ENCODE measurements around the gene CLTA.

CLTA gene

DNA sequence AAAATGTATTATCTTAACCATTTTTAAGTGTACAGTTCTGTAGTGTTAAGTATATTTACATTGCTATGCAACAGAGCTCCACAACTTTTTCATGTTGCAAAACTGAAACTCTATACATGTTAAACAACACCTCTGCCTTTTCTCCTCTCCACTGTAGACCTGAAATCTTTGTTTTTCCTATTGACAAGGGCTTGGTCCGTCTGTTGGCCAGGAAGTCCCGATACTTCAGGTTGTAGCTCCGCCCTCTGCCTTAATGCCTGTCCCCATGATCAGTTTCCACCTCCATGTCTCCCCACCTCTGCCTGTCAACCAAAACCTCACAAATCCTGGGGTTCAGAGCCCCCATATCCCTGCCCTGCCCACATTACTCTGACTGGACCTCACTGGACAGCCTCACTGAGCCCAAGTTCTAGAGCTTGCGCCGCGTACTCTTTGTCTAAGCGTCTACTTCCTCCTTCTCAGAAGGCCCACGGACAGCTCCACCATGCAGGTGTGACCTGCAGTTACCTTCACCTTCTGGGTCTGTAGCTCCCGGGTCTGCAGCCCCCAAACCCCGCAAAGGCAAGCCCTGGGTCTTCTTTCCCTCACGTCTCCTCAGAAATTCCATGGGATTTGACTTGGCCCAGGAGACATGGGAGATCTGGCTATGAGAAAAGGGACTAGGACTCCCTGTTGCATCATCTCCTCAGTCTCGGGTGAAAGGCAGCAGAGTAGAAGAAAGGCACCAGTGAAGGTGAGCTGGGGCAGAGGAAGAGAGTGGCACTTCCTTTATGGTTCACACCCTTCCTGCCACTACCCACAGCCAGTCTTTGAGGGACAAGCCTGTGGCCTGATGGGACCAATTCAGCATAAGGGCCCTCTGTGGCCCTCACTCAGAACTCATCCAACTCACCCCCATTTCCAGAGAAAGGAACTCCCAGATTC, 46.1 kb upstream of the CLTA start:
- no peak overlapping the region for H3K27ac ChIP-seq (ENCODE audit: low read depth, low read length)
- no peak overlapping the region for H4K8ac ChIP-seq (ENCODE audit: low read depth, low read length)
- H2AK5ac ChIP-seq (ENCODE audit: low read length), result no peak overlapping the region
- no peak for DNase-seq
- H2BK120ac ChIP-seq (ENCODE audit: low read depth, low read length), result no peak overlapping the region
- no peaks in the 10 kb centered on the region for H3K36me3 ChIP-seq (ENCODE audit: control insufficient read depth, insufficient read depth, low read length)
- no CpG with 5 or more reads among the region's 12 CpGs for WGBS (ENCODE audit: extremely low coverage, insufficient coverage, low lambda C conversion rate)
- no peaks in the 10 kb centered on the region for H3K27me3 ChIP-seq (ENCODE audit: insufficient read depth, low read length, poor library complexity)
- H4K5ac ChIP-seq (ENCODE audit: low read length), result no peak overlapping the region
- no peak overlapping the region for H3K9ac ChIP-seq (ENCODE audit: low read length)
- no peak overlapping the region for H3K4me2 ChIP-seq (ENCODE audit: low read length)
- H3K23ac ChIP-seq (ENCODE audit: low read length), result no peak overlapping the region
- H2BK15ac ChIP-seq (replicated peaks; ENCODE audit: low read depth), result no peak overlapping the region
- H3K79me1 ChIP-seq (ENCODE audit: low read length), result peaks cover 2% of the 10 kb centered on the region
- H3K4ac ChIP-seq (ENCODE audit: low read depth, low read length), result no peak overlapping the region
- H3K56ac ChIP-seq (ENCODE audit: low read length), result no peak overlapping the region
- H2BK5ac ChIP-seq (ENCODE audit: low read length), result no peak overlapping the region
- H3K18ac ChIP-seq (ENCODE audit: low read length), result no peak overlapping the region
- H3K4me1 ChIP-seq (ENCODE audit: control insufficient read depth, low read depth, low read length), result peaks cover 2% of the 10 kb centered on the region
- no peaks in the 10 kb centered on the region for H3K79me2 ChIP-seq (ENCODE audit: control insufficient read depth, insufficient read depth, low read length)
- no peak overlapping the region for H3K4me3 ChIP-seq (ENCODE audit: low read length)

DNA sequence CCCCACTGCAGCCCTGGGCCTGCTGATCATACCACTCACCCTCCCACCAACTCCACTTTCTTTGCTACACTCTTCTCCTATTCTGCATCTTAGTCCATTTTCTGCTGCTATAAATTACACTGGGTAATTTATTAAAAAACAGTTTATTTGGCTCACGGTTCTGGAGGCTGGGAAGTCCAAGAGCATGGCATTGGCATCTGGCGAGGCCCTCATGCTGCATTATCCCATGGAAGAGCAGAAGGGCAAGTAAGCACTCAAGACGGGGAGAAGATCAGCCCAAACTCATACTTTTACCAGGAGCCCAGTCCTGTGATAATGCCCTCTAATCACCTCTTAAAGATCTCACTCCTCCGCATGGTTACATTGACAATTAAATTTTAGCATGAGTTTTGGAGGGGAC, 44.8 kb upstream of the CLTA start:
- Histone ChIP-seq H2AK5ac (ENCODE audit: low read length) (no peak overlapping the region), H3K4me3 (ENCODE audit: low read length) (no peak overlapping the region), H3K4me1 (ENCODE audit: control insufficient read depth, low read depth, low read length) (peaks cover 2% of the 10 kb centered on the region), H2BK120ac (ENCODE audit: low read depth, low read length) (no peak overlapping the region), H3K79me2 (ENCODE audit: control insufficient read depth, insufficient read depth, low read length) (no peaks in the 10 kb centered on the region), H3K36me3 (ENCODE audit: control insufficient read depth, insufficient read depth, low read length) (no peaks in the 10 kb centered on the region), H3K4me2 (ENCODE audit: low read length) (no peak overlapping the region), H4K8ac (ENCODE audit: low read depth, low read length) (no peak overlapping the region), H3K23ac (ENCODE audit: low read length) (no peak overlapping the region), H3K18ac (ENCODE audit: low read length) (no peak overlapping the region), H2BK15ac (replicated peaks; ENCODE audit: low read depth) (no peak overlapping the region), H3K9ac (ENCODE audit: low read length) (no peak overlapping the region), H4K5ac (ENCODE audit: low read length) (no peak overlapping the region), H3K27me3 (ENCODE audit: insufficient read depth, low read length, poor library complexity) (no peaks in the 10 kb centered on the region), H3K79me1 (ENCODE audit: low read length) (peaks cover 2% of the 10 kb centered on the region), H3K4ac (ENCODE audit: low read depth, low read length) (no peak overlapping the region), H3K27ac (ENCODE audit: low read depth, low read length) (no peak overlapping the region), H3K56ac (ENCODE audit: low read length) (no peak overlapping the region), H2BK5ac (ENCODE audit: low read length) (no peak overlapping the region)
- WGBS (ENCODE audit: extremely low coverage, insufficient coverage, low lambda C conversion rate), result no CpG with 5 or more reads among the region's 4 CpGs
- no peak for DNase-seq

DNA sequence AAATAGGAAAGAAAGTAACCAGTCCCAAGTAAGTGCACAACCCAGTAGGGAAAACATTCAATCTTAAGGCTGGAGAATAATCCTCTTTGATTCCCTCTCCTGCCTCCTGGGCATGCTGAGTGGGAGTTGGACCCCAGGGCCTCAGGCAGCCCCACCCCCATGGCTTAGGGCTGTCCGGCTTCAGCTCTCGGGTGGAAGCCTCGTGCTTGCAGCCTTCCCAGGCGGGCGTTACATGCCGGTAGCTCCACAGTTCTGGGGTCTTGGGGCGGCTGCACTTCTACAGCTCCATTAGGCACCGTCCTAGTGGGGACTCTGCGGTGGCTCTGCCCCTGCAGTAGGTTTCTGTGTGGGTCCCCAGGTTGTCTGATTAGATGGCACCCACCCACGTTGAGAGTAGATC, 44.1 kb upstream of the CLTA start:
- Histone ChIP-seq H3K79me2 (ENCODE audit: control insufficient read depth, insufficient read depth, low read length) (no peaks in the 10 kb centered on the region), H3K56ac (ENCODE audit: low read length) (no peak overlapping the region), H2BK15ac (replicated peaks; ENCODE audit: low read depth) (no peak overlapping the region), H3K4me1 (ENCODE audit: control insufficient read depth, low read depth, low read length) (peaks cover 2% of the 10 kb centered on the region), H3K4me2 (ENCODE audit: low read length) (no peak overlapping the region), H3K23ac (ENCODE audit: low read length) (no peak overlapping the region), H3K27ac (ENCODE audit: low read depth, low read length) (no peak overlapping the region), H3K9ac (ENCODE audit: low read length) (no peak overlapping the region), H2AK5ac (ENCODE audit: low read length) (no peak overlapping the region), H2BK5ac (ENCODE audit: low read length) (no peak overlapping the region), H3K4ac (ENCODE audit: low read depth, low read length) (no peak overlapping the region), H3K79me1 (ENCODE audit: low read length) (peaks cover 2% of the 10 kb centered on the region), H3K36me3 (ENCODE audit: control insufficient read depth, insufficient read depth, low read length) (no peaks in the 10 kb centered on the region), H3K27me3 (ENCODE audit: insufficient read depth, low read length, poor library complexity) (no peaks in the 10 kb centered on the region), H2BK120ac (ENCODE audit: low read depth, low read length) (no peak overlapping the region), H3K4me3 (ENCODE audit: low read length) (no peak overlapping the region), H3K18ac (ENCODE audit: low read length) (no peak overlapping the region), H4K8ac (ENCODE audit: low read depth, low read length) (no peak overlapping the region), H4K5ac (ENCODE audit: low read length) (no peak overlapping the region)
- WGBS (ENCODE audit: extremely low coverage, insufficient coverage, low lambda C conversion rate), result no CpG with 5 or more reads among the region's 10 CpGs
- no peak for DNase-seq

DNA sequence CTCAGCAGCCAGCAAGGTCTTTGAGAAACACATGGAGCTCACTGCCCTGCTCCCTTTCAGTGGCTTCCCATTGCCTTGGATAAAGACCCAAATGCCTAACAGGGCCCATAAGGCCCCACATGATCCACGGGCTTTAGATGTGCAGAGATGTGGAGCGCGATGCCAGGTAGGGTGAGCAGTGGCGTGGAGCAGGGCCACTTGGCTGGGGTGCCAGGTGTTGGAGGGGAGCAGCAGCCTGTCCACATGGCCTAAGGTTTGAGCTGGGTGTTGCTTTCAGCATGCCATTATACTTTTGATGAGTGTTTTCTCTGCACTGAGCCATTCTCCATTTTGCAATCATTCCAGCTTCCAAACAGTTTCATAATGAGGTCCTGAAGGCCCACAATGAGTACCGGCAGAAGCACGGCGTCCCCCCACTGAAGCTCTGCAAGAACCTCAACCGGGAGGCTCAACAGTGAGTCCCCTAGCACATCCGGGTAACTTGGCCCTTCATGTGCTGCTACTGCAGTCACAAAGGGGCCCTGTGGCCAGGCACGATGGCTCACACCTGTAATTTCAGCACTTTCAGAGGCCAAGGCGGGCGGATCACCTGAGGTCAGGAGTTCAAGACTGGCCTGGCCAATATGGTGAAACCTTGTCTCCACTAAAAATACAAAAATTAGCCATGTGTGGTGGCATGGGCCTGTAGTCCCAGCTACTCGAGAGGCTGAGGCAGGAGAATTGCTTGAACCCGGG, 43.1 kb upstream of the CLTA start:
- H2BK120ac ChIP-seq (ENCODE audit: low read depth, low read length), result no peak overlapping the region
- WGBS (ENCODE audit: extremely low coverage, insufficient coverage, low lambda C conversion rate), result no CpG with 5 or more reads among the region's 14 CpGs
- H4K8ac ChIP-seq (ENCODE audit: low read depth, low read length), result no peak overlapping the region
- H3K4me2 ChIP-seq (ENCODE audit: low read length), result no peak overlapping the region
- no peak overlapping the region for H3K27ac ChIP-seq (ENCODE audit: low read depth, low read length)
- no peak overlapping the region for H2AK5ac ChIP-seq (ENCODE audit: low read length)
- H3K4ac ChIP-seq (ENCODE audit: low read depth, low read length), result no peak overlapping the region
- H3K23ac ChIP-seq (ENCODE audit: low read length), result no peak overlapping the region
- no peak overlapping the region for H3K56ac ChIP-seq (ENCODE audit: low read length)
- H3K79me1 ChIP-seq (ENCODE audit: low read length), result no peaks in the 10 kb centered on the region
- no peaks in the 10 kb centered on the region for H3K4me1 ChIP-seq (ENCODE audit: control insufficient read depth, low read depth, low read length)
- H2BK5ac ChIP-seq (ENCODE audit: low read length), result no peak overlapping the region
- H3K4me3 ChIP-seq (ENCODE audit: low read length), result no peak overlapping the region
- H3K27me3 ChIP-seq (ENCODE audit: insufficient read depth, low read length, poor library complexity), result no peaks in the 10 kb centered on the region
- H3K79me2 ChIP-seq (ENCODE audit: control insufficient read depth, insufficient read depth, low read length), result no peaks in the 10 kb centered on the region
- no peak overlapping the region for H3K9ac ChIP-seq (ENCODE audit: low read length)
- H3K36me3 ChIP-seq (ENCODE audit: control insufficient read depth, insufficient read depth, low read length), result no peaks in the 10 kb centered on the region
- H4K5ac ChIP-seq (ENCODE audit: low read length), result no peak overlapping the region
- H2BK15ac ChIP-seq (replicated peaks; ENCODE audit: low read depth), result no peak overlapping the region
- DNase-seq, result no peak
- no peak overlapping the region for H3K18ac ChIP-seq (ENCODE audit: low read length)

DNA sequence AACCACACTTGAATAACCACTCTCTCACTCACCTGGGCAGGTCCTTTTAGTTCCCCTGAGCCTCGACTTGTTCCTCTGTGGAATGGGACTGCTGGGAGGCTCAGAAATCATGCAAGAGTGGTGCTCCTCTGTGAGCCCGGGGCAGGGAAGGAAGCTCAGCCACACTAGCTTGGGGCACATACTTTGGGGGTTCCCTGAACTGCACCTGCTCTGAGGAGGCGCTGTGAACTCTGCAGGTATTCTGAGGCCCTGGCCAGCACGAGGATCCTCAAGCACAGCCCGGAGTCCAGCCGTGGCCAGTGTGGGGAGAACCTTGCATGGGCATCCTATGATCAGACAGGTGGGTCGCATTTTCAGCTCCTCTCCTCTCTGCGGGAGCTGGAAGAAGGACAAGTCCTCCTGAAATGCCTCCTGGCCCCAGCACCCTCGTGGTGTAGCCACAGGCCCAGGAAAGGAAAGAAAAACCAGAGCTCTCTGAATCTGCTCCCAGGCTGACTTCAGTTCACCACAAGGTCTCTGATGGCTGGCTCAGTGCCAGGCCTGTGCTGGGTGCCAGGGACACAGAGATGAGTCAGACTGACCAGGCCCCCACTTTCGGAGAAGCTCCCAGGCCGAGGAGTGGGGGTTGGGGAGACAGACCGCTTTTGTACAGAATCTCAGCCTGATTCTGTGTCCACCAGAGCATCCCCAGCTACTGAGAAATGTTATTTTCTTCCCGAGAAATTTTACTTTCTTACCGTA, 42.2 kb upstream of the CLTA start:
- H3K79me2 ChIP-seq (ENCODE audit: control insufficient read depth, insufficient read depth, low read length), result no peaks in the 10 kb centered on the region
- H3K27me3 ChIP-seq (ENCODE audit: insufficient read depth, low read length, poor library complexity), result no peaks in the 10 kb centered on the region
- no peak overlapping the region for H4K8ac ChIP-seq (ENCODE audit: low read depth, low read length)
- H3K23ac ChIP-seq (ENCODE audit: low read length), result no peak overlapping the region
- H3K4ac ChIP-seq (ENCODE audit: low read depth, low read length), result no peak overlapping the region
- H4K5ac ChIP-seq (ENCODE audit: low read length), result no peak overlapping the region
- no peaks in the 10 kb centered on the region for H3K36me3 ChIP-seq (ENCODE audit: control insufficient read depth, insufficient read depth, low read length)
- H3K56ac ChIP-seq (ENCODE audit: low read length), result no peak overlapping the region
- no peak overlapping the region for H2AK5ac ChIP-seq (ENCODE audit: low read length)
- H3K9ac ChIP-seq (ENCODE audit: low read length), result no peak overlapping the region
- no peaks in the 10 kb centered on the region for H3K79me1 ChIP-seq (ENCODE audit: low read length)
- no peak overlapping the region for H2BK120ac ChIP-seq (ENCODE audit: low read depth, low read length)
- H3K4me2 ChIP-seq (ENCODE audit: low read length), result no peak overlapping the region
- H3K18ac ChIP-seq (ENCODE audit: low read length), result no peak overlapping the region
- no peak overlapping the region for H3K27ac ChIP-seq (ENCODE audit: low read depth, low read length)
- H2BK5ac ChIP-seq (ENCODE audit: low read length), result no peak overlapping the region
- WGBS (ENCODE audit: extremely low coverage, insufficient coverage, low lambda C conversion rate), result no CpG with 5 or more reads among the region's 14 CpGs
- no peak overlapping the region for H3K4me3 ChIP-seq (ENCODE audit: low read length)
- no peak overlapping the region for H2BK15ac ChIP-seq (replicated peaks; ENCODE audit: low read depth)
- H3K4me1 ChIP-seq (ENCODE audit: control insufficient read depth, low read depth, low read length), result no peaks in the 10 kb centered on the region
- DNase-seq, result no peak
